Activated CD8-positive, alpha-beta memory T cell treated with anti-CD3 and anti-CD28 coated beads, Interleukin-2, amount 50 U/mL, for 24 hours (primary cell): ENCODE data around the gene CLEC18B.
A peak's percentile ranks its signal among the peaks of the same experiment; 100 is the strongest.
"Not testable (repeated sequence)": the region's sequence is repeated elsewhere in the genome, so short reads cannot be mapped to it uniquely, and the experiment has no call there.

ENCODE experiments used
- DNase-seq: peaks from one replicate; pipeline ENCODE4 v3.0.0-alpha.2; 2020; ENCODE audit errors: extremely low read depth

CLEC18B gene

DNA sequence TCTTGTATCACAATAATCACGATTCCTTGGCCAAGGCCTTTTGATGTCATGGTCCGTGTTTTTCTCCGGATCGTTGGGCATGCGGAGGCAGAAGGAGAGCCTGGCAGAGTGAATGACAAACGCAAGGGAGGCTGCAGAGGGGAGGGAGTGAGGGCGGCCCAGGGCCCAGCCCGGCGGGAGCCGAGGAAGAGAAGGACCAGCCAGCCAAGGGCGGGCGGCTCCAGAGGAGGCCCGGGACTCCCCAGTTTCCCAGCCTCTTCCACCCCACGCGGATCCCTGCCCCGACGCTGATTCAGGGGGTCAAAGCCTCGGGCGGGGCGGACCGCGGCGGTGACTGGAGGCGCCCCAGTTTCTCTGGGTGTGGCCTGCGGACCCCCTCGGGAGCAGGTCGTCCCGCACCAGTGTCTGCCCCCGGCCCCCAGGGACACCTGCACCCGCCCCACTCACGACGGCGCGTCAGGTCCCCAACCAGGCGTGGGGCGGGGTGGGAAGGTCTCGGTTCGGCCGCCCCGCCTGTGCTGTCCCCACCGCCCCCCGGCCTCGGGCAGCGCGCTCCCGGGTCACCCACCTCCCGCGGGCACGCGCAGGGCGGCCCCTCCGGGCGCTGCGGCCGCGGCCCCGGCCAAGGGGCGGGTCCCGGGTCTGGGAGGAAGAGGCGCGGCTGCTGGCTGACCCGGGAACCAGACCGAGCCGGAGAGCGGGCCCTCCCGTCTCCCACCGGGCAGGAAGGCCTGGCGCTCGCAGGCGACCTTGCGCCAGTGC, 14.5 kb downstream of the CLEC18B start:
- not testable (repeated sequence) for DNase-seq

DNA sequence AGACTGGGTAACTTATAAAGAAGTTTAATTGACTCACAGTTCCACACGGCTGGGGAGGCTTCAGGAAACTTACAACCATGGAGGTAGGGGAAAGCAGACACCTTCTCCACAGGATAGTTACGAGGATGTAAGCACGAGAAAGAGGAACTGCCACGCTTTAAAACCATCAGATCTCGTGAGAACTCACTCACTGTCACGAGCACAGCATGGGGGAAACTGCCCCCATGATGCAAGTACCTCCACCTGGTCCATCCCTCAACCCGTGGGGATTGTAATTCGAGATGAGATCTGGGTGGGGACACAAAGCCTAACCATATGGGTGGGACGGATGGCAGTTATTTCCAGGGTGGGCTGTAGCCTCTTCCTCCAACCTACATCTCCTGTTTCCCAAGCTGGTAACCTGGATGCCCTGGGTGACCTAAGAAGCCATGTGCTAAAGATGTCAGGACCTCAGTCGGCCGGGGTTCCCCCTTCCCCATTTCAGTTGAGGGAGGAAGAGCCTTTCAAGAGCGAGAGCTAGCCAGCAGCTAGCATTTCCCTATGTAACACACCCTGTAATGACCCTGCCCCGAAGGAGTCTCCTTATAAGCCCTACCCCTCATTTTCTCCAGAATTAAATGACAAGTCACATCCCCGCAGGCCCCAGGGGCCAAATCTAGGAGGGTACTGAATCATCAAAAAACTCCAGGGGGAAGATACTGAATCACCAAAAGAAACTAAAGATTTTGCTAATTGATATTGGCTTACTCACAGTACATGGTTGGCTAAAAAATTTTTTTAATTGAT, 16.9 kb downstream of the CLEC18B start:
- not testable (repeated sequence) for DNase-seq

DNA sequence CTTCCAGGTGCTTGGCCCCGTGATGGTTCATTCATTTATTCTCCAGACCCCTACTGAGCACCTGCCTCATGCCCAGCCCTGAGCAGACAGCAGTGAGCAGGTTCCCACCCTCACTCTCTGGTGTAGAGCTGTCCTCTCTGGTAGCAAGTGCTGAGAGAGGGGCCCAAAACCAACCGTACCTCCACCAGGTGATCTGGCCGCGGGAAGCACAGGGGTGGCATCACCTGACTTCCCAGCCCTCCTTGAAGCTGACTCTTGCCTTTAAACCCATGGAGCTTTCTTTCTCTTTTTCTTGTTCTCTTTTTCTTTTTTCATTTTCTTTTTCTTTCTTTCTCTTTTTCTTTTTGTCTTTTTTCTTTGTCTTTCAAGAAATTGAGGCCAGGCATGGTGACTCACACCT, 21.0 kb downstream of the CLEC18B start:
- DNase-seq, result not testable (repeated sequence)

DNA sequence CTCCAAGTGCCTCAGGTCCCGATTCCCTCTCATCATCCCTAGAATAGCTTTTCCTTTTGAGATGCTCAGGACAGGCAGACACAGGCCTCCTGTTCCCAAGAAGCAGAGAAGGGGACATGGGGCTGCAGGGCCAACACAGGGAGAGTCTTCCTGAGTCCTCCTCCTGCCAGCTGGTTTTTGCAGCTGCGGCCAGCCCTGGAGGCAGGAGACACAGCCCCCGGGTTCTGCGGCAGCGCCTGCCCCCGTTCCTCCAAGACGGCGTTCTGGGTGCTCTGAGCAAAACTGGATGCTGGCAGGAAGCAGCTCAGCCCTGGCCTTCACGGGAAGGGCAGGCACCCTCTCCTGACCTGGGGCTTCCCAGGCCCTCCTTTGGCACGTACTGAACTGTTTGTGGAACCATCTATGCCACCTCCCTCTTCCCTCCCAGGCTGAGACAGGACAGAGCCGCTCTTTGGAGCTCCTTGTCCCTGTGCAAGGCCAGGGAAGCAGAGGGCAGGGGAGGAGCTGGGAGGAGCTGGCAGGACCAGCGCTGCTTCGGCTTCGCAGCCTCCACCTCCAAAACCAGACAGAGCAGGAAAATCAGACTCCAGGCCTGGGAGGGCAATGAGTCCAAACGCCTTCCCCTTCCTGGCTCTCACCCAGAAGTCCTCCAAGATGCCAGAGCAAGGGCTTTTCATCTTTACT, 22.9 kb downstream of the CLEC18B start:
- not testable (repeated sequence) for DNase-seq

DNA sequence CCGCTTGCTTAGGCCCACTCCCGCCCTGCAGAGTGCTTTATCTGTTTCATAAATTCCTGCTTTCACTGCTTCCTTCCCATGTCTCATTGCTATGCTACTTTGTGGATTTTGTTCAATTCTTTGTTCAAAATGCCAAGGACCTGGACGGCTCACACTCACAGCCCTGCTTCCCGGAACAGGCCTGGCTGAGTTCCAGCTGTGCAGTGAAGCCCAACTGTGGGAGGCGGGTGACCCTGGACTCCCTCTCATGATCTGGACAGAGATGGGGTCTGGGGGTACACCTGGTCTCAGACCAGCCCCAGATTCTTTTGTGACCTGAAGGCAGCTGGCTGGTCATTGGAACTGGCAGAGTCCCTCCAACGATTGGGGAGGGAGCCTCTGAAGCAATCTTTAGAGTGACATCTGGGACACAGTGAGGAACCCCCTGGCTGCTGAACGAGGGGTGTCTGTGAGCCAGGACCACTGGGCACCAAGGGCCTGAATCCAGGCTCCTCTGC, 24.7 kb downstream of the CLEC18B start:
- DNase-seq, result not testable (repeated sequence)

DNA sequence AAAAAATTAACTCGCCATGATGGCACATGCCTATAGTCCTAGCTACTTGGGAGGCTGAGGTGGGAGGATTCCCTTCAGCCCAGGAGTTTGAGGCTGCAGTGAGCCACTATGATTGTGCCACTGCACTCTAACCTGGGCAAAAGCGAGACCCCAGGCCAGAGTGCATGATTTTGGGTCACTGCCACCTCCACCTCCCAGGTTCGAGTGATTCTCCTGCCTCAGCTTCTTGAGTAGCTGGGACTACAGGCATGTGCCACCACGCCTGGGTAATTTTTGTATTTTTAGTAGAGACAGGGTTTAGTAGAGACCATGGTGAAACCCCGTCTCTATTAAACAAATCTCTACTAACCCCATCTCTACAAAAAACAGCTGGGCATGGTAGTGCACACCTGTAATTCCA, 26.7 kb downstream of the CLEC18B start:
- not testable (repeated sequence) for DNase-seq

DNA sequence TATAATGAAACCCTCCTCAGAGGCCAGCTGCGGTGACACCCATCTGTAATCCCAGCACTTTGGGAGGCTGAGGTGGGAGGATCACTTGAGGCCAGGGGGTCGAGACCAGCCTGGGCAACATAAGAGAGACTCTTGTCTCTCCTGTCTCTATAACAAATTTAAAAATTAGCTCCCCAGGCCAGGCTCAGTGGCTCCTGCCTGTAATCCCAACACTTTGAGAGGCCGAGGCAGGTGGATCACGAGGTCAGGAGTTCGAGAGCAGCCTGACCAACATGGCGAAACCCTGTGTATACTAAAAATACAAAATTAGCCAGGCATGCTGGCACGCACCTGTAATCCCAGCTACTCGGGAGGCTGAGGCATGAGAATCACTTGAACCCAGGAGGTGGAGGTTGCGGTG, 27.1 kb downstream of the CLEC18B start:
- not testable (repeated sequence) for DNase-seq

DNA sequence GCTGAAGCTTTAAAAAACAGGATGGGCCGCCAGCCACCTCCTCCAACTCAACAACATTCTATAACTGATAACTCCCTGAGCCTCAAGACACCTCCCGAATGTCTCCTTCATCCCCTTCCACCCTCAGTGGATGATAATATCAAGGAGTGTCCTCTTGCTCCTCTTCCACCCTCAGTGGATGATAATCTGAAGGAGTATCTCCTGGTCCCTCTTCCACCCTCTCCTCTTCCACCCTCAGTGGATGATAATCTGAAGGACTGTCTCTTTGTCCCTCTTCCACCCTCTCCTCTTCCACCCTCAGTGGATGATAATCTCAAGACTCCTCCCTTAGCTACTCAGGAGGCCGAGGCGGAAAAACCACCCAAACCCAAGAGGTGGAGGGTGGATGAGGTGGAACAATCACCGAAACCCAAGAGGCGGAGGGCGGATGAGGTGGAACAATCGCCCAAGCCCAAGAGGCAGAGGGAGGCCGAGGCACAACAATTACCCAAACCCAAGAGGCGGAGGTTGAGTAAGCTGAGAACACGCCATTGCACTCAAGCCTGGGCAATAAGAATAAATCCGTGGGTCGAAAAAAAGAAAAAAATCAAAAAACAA, 29.7 kb downstream of the CLEC18B start:
- not testable (repeated sequence) for DNase-seq

DNA sequence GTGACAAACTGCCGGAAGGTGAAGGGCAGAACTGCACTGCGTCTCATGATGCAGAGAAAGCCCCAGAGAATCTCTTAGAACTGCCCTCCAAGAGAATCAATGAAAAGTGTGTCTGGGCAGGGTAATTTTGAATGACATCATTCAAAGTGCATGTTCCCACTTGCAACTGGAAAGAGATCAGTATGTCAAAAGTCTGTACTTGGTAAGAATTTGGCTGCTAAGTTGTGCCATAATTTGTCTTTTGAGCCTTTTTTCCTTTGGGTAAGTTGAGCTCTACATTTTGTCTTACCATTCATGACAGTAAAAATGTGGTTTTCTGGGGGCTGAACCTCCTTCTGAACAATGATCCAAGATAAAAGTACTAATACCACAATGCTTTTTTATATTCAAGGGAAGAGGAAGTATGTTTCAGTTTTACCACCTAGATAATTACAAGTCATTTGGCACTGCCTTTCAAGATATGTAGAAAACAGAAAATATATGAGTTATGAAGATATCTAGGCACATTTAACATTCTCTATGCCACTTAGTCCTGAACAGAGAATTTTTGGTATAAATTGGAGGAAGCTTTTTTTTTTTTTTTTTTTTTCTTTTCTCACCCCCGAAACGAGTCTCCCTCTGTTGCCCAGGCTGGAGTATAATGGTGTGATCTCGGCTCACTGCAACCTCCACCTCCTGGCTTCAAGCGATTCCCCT, 38.8 kb downstream of the CLEC18B start:
- DNase-seq, result not testable (repeated sequence)

DNA sequence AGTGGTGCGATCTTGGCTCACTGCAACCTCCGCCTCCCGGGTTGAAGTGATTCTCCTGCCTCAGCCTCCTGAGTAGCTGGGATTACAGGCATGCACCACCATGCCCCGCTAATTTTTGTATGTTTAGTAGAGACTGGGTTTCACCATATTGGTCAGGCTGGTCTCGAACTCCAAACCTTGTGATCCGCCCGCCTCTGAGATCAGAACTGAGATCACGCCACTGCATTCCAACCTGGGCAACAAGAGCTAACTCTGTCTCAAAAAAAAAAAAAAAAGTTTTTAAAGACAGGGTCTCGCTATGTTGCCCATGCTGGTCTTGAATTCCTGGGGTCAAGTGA, 47.5 kb downstream of the CLEC18B start:
- DNase-seq, result not testable (repeated sequence)

DNA sequence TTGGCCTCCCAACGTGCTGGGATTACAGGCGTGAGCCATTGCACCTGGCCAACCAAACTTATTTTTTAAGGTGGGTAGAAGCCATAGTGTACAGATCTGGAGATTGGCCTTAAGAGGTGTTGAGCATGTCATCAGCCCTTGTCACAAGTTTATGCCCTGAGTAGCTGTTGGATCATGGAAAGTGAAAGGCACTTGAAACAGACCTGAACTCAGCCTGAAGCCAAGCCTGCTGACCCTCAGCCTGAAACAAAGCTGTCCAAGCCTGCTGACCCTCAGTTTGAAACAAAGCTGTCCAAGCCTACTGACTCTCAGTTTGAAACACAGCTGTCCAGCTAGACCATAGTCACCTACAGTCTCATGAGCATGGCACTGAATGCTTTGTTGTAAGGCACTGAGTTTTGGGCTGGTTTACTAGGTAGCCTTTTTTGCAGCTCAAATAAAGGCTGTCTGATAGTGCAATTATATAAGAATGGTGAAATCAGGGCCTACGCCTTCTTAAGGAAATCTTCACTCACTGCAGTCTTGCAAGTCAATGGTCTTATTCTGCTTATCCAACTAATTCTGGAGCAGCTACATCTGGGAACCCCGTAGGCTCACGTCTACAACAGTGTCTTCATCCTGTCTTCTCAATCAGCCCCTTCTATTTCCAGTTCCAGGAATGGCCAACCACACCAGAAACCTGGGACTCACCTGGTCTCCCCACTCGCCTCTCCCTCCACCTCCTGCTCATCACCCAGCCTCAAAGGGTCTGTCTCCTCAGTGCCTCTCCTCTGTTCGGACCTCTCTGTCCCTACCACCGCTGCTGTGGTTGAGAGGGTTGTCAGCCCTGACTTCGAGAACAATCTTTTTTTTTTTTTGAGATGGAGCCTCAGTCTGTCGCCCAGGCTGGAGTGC, 48.1 kb downstream of the CLEC18B start:
- no peak for DNase-seq

DNA sequence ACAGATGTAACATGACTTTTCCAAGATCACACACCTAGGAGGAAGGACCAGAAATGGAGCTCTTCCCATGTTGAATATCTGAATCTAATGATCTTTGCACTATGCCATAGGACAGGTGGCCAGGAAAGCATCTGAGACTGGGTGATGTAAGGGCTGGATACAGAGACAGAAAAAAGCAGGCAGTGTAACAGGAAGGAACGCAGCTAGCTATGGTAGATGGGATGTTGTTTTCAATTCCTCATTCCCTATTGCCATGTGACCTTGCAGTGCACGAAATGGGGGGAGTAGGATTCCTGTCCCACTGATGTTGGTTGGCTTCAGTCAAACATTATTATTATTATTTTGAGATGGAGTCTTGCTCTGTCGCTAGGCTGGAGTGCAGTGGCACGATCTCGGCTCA, 48.9 kb downstream of the CLEC18B start:
- no peak for DNase-seq

DNA sequence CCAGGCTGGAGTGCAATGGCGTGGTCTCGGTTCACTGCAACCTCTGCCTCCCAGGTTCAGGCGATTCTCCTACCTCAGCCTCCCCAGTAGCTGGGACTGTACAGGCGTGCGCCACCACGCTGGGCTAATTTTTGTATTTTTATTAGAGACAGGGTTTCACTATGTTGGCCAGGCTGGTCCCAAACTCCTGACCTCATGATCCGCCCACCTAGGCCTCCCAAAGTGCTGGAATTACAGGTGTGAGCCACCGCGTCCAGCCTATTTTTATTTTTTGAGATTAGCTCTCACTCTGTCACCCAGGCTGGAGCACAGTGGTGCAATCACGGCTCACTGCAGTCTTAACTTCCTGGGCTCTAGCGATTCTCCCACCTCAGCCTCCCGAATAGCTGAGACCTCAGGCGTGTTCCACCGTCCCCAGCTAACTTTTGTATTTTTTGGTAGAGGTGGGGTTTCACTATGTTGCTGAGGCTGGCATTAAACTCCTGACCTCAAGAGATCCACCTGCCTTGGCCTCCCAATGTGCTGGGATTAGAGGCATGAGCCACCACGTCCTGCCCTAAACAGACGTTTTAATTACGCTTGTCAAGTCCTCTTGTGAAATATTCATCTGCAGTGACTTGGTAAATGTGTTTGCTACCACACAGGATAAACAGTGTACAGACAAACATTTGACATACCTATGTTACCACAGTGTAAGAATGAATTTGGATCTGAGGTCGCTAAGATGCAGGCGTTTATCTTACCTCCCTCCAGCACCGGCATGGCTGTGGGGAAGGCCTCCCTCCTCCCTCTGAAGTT, 50.7 kb downstream of the CLEC18B start:
- not testable (repeated sequence) for DNase-seq

DNA sequence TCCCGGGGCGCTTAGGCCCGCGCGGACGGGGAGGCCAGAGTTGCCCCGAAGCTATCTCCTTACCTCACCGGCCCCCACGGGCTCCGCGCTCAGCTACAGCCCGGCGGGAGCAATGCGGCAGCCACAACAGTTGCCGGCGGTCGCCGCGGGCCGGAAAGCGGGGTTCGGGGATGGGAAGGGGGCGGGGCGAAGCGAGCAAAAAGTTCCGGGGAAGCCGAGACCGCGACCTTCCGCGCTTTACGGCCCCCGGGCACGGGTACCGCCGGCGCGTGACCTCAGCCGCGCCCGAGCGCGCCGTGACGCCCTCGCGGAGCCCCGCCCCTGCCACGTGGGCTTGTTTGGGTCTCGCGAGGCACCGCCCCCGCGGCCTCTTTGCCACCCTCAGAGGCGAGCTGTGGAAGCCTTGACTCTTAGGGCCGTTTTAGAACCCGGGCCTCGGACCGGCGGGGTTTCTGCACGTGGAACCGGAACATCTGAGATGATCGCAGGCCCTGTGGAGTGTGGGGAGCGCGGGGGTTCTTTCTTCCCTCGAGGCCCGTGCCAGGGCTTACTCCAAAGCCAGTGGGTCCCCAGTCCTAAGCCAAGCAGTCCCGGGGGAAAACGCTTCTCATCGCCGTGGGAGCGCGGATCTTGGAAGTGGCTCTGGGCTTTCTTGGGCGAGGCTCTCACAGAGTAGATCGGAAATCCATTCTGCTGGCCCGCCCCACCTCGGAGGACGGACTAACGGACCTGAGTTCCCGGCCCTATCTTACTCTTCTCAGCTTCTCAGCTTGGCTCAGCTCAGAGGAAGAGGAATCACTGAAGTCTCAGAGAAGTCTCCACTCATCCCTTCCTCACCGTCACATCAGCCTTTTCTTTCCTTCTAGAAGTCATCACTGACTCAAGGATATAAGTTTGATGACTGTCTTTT, 53.0 kb downstream of the CLEC18B start:
- peak; percentile 81 for DNase-seq

DNA sequence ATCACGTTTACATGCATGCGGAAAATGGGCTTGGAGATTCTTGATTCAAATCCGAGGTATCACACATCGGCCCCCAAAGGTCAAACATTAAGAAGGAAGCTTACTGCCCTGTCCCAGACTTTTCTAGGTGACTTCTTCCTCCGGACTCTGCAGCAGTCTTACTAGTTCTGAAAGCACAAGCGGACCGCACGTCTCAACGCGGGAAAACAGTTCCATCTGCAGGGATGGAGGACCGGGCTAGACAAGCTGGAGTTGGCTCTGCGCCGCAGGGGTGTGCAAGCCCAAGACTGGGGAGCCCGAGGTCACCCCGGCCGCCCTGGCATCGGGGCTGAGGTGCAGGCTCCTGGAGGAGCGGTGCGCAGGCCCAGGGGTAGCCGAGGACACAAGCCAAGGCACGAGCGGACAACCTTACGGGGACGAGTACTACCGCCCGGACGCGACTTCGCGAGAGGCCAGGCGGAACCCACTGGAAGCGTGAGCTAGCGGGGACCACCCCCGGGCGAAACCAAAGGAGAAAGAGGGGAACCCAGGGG, 53.7 kb downstream of the CLEC18B start:
- not testable (repeated sequence) for DNase-seq

DNA sequence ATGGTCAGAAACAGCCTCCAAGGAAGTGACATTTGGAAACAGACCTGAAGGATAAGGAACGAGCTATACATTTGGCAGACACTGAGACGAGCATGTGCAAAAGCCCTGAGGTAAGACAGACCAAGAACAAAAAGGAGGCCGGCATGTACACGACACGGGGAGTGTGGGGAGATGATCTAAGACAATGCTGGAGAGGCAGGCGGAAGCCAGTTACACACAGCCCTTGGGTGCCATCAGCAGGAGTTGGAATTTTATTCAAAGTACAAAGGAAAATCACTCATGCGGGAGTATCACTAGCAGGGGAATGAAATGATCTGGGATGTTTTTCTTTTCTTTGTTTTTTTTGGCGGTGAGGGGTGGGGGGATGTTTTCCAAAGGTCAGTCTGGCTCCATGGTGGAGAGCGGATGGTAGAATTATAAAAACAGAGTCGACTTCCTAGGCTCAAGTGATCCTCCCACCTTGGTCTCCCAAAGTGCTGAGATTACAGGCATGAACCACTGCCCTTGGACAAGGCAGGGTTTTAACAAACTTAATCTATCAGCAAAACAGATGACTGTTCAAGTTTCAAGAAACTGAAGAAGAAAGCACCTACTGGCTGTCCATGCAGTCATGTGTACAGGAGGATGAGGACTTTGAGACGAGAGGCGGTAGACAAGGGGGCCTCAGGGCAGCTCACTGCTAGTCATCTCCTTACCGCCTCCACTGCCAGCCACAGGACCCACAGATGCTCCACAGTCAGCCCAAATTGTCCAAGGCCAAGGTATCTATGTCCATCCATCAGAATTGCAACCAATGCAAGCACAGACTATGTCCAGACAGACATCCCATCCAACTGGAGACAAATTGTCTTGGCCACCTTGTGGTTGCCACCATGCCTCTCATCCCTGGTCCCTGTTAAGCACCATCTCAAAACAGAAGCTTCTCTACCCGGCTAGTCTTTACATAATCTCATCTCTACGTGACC, 59.4 kb downstream of the CLEC18B start:
- DNase-seq, result not testable (repeated sequence)
